Caco-2 (cell line): ENCODE results near the gene STEAP1B. TPM values are rescaled to one million over a fixed set of nuclear protein-coding genes. Genes with fewer than 3 reads are reported as not detected.
A peak's percentile ranks its signal among the peaks of the same experiment; 100 is the strongest.
"Not testable (repeated sequence)": the region's sequence is repeated elsewhere in the genome, so short reads cannot be mapped to it uniquely, and the experiment has no call there.

Experiments used
- BruUV-seq: library from RNA; stranded (reverse); fragments of 400-500 nt; replicated peaks from 2 replicates; lab custom pipeline; 2021; lab: Mats Ljungman, UMichigan
- CTCF ChIA-PET: fragments of 300-600 bp; sonication (Branson Sonifier 250); formaldehyde crosslinking; loops from one replicate; lab custom pipeline; 2022; ENCODE audit warnings: antibody characterized with exemption; lab: Charles Lee
- POLR2A ChIA-PET: fragments of 300-600 bp; sonication (Branson Sonifier 250); formaldehyde crosslinking; loops from one replicate; lab custom pipeline; 2022; ENCODE audit warnings: antibody characterized with exemption; lab: Charles Lee
- DNase-seq, 2 experiments: peaks; one replicate each; pipeline versions ENCODE4 v3.0.0 to v3.0.0-alpha.2; 2020 to 2022
- H3K27me3 ChIP-seq: replicated peaks from 2 replicates; pipeline ENCODE4 v1.6.0; 2011; ENCODE audit warnings: low read length; ENCODE audit not compliant: control insufficient read depth, insufficient read depth
- H3K36me3 ChIP-seq: 2 replicates; pipeline ENCODE4 v1.5.1; 2011; ENCODE audit warnings: low read length; ENCODE audit not compliant: control insufficient read depth, insufficient read depth
- H3K4me1 ChIP-seq: fragments of 250-450 bp; sonication (Bioruptor Pico); 2 replicates; pipeline ENCODE4 v1.5.1; 2020; ENCODE audit warnings: mild to moderate bottlenecking
- H3K4me3 ChIP-seq: 2 replicates; pipeline ENCODE4 v1.5.1; 2011; ENCODE audit warnings: low read depth, mild to moderate bottlenecking, control low read depth, low read length
- H3K9me3 ChIP-seq: fragments of 250-450 bp; sonication (Bioruptor Pico); 2 replicates; pipeline ENCODE4 v1.5.1; 2020; ENCODE audit warnings: mild to moderate bottlenecking, moderate library complexity
- H3K27ac Mint-ChIP-seq: one replicate; pipeline ENCODE4 v1.8.0; 2022; ENCODE audit warnings: mixed read lengths; ENCODE audit not compliant: unreplicated experiment
- H3K27me3 Mint-ChIP-seq: one replicate; pipeline ENCODE4 v1.8.0; 2022; ENCODE audit warnings: mixed read lengths; ENCODE audit not compliant: insufficient read depth, unreplicated experiment
- H3K36me3 Mint-ChIP-seq: one replicate; pipeline ENCODE4 v1.8.0; 2022; ENCODE audit warnings: mild to moderate bottlenecking, mixed read lengths; ENCODE audit not compliant: insufficient read depth, unreplicated experiment
- H3K4me1 Mint-ChIP-seq: one replicate; pipeline ENCODE4 v1.8.0; 2022; ENCODE audit warnings: low read depth, mixed read lengths; ENCODE audit not compliant: unreplicated experiment
- H3K4me3 Mint-ChIP-seq: one replicate; pipeline ENCODE4 v1.8.0; 2022; ENCODE audit warnings: mild to moderate bottlenecking, moderate library complexity, mixed read lengths; ENCODE audit not compliant: unreplicated experiment
- H3K9me3 Mint-ChIP-seq: one replicate; pipeline ENCODE4 v1.8.0; 2022; ENCODE audit warnings: mixed read lengths; ENCODE audit not compliant: unreplicated experiment
- CTCF ChIP-seq, 2 experiments: fragments of 200-600 bp in 1 of 2; IDR thresholded peaks; 1 replicate in 1 of 2; 2 replicates in 1 of 2; pipeline versions ENCODE4 v1.5.1 to v1.8.0; 2011 to 2022; ENCODE audit warnings: antibody characterized with exemption in 1 of 2, control low read depth in 1 of 2, inconsistent platforms in 1 of 2, low read depth in 1 of 2, low read length in 1 of 2, mild to moderate bottlenecking in 1 of 2, moderate library complexity in 1 of 2; ENCODE audit not compliant: insufficient read depth in 1 of 2, severe bottlenecking in 1 of 2, unreplicated experiment in 1 of 2
- intact Hi-C: fragments of 100-400 bp; cut with micrococcal nuclease; formaldehyde crosslinking; loops from one replicate; pipeline ENCODE4 v1.10.0; 2022; ENCODE audit not compliant: unreplicated experiment
- total RNA-seq: library from RNA; stranded (reverse); gene quantifications from 2 replicates; pipeline ENCODE4 v1.2.3, GENCODE V29; 2022

STEAP1B gene
- total RNA-seq, 1 experiment from 2014 or later = 1.7 TPM

- H3K4me1 Mint-ChIP-seq, H3K4me1 ChIP-seq, H3K9me3 Mint-ChIP-seq, H3K27ac Mint-ChIP-seq, H3K36me3 ChIP-seq, H3K36me3 Mint-ChIP-seq, H3K9me3 ChIP-seq, H3K4me3 ChIP-seq, BruUV-seq, POLR2A ChIA-PET, H3K27me3 ChIP-seq, H3K27me3 Mint-ChIP-seq: not testable (repeated sequence)
- intact Hi-C loops = loop anchor here (1.0 to 2.0 kb wide), 2 partner anchors 391 to 399 kb away; no protein-coding TSS in a partner anchor
- DNase-seq = peak in 1 of 2 experiments; percentile 35
- H3K4me3 Mint-ChIP-seq = peak overlapping the region; percentile 72
- peak; percentile 18 to 43 for TF ChIP-seq CTCF (IDR thresholded peaks at IDR 0.05; ENCODE audit: insufficient read depth in 1 of 2, low read depth in 1 of 2, low read length in 1 of 2, severe bottlenecking in 1 of 2, unreplicated experiment in 1 of 2)
- CTCF ChIA-PET = interaction anchor here (0.7 kb wide), 1 partner anchor 585 kb away, joined by 3 read pairs; no protein-coding TSS in a partner anchor
Observed at GRCh38 chr7:22501336-22501735, 1.3 kb upstream of the STEAP1B start.

GRCh38 chr7:22499044-22499443 lies 944 bp downstream of the STEAP1B start:
- POLR2A ChIA-PET = no interaction called here
- Histone ChIP-seq H3K9me3 (no peaks in the 10 kb centered on the region), H3K36me3 (no peaks in the 10 kb centered on the region), H3K27me3 (no peaks in the 10 kb centered on the region), H3K4me1 (no peaks in the 10 kb centered on the region), H3K4me3 (no peak overlapping the region)
- Mint-ChIP-seq H3K36me3 (no peaks in the 10 kb centered on the region), H3K4me1 (no peaks in the 10 kb centered on the region), H3K9me3 (no peaks in the 10 kb centered on the region), H3K27ac (no peak overlapping the region), H3K4me3 (peak overlapping the region; percentile 72), H3K27me3 (peaks cover 4% of the 10 kb centered on the region)
- TF ChIP-seq CTCF (IDR thresholded peaks at IDR 0.05; ENCODE audit: insufficient read depth in 1 of 2, low read depth in 1 of 2, low read length in 1 of 2, severe bottlenecking in 1 of 2, unreplicated experiment in 1 of 2) = no peak
- CTCF ChIA-PET = no interaction called here
- intact Hi-C loops = no loop called here
- DNase-seq = no peak
- no TSS peak for BruUV-seq

- H3K4me3 Mint-ChIP-seq, intact Hi-C loops, BruUV-seq: not testable (repeated sequence)
Observed at GRCh38 chr7:22496912-22497311, 3.1 kb downstream of the STEAP1B start.

GRCh38 chr7:22496296-22496888 lies 3.6 kb downstream of the STEAP1B start:
- intact Hi-C loops, H3K9me3 Mint-ChIP-seq, H3K27ac Mint-ChIP-seq, POLR2A ChIA-PET, H3K4me1 Mint-ChIP-seq, H3K27me3 ChIP-seq, H3K4me3 Mint-ChIP-seq, DNase-seq, H3K27me3 Mint-ChIP-seq, H3K9me3 ChIP-seq, H3K4me1 ChIP-seq, H3K36me3 Mint-ChIP-seq, H3K36me3 ChIP-seq, CTCF ChIA-PET, H3K4me3 ChIP-seq, BruUV-seq: not testable (repeated sequence)

More at GRCh38 chr7:22496912-22497311, 3.1 kb downstream of the STEAP1B start:
- POLR2A ChIA-PET, H3K9me3 ChIP-seq, CTCF ChIA-PET, H3K4me1 ChIP-seq, H3K27me3 ChIP-seq, H3K36me3 ChIP-seq, H3K4me1 Mint-ChIP-seq, H3K9me3 Mint-ChIP-seq, DNase-seq, H3K4me3 ChIP-seq, H3K27me3 Mint-ChIP-seq, H3K36me3 Mint-ChIP-seq, H3K27ac Mint-ChIP-seq: not testable (repeated sequence)

GRCh38 chr7:22493160-22493925 lies 6.6 kb downstream of the STEAP1B start:
- H3K27me3 ChIP-seq, H3K9me3 ChIP-seq, H3K4me1 ChIP-seq, DNase-seq, CTCF ChIA-PET, H3K27ac Mint-ChIP-seq, intact Hi-C loops, H3K36me3 ChIP-seq, BruUV-seq, H3K27me3 Mint-ChIP-seq, H3K4me1 Mint-ChIP-seq, H3K36me3 Mint-ChIP-seq, H3K4me3 ChIP-seq, POLR2A ChIA-PET, H3K4me3 Mint-ChIP-seq, H3K9me3 Mint-ChIP-seq: not testable (repeated sequence)
